Erythroblast (primary cell): ENCODE measurements around the gene DDN.

Experiments used
- DNase-seq, 2 experiments: peaks; one replicate each; lab custom pipeline; 2025; lab: John Stamatoyannopoulos, UW
- GATA1 ChIP-seq: IDR thresholded peaks from 2 replicates; pipeline ENCODE4 v1.6.1; 2011; ENCODE audit warnings: low read depth, mild to moderate bottlenecking, control low read depth, low read length, moderate library complexity
- POLR2A ChIP-seq: IDR thresholded peaks from 2 replicates; pipeline ENCODE4 v1.6.1; 2011; ENCODE audit warnings: mild to moderate bottlenecking, low read length

DDN gene

GRCh38 chr12:49037111-49037946, 38.2 kb upstream of the DDN start:
- no peak for DNase-seq

GRCh38 chr12:49036029-49036428, 36.9 kb upstream of the DDN start:
- TF ChIP-seq POLR2A (no peak), GATA1 (no peak)
- no peak for DNase-seq

More at GRCh38 chr12:49037111-49037946, 38.2 kb upstream of the DDN start:
- no peak for TF ChIP-seq GATA1
- TF ChIP-seq POLR2A, result no peak

GRCh38 chr12:49034286-49034622, 35.1 kb upstream of the DDN start:
- DNase-seq, result no peak
- TF ChIP-seq POLR2A (no peak), GATA1 (no peak)

GRCh38 chr12:49033611-49034285, 34.6 kb upstream of the DDN start:
- TF ChIP-seq POLR2A (no peak), GATA1 (no peak)
- DNase-seq, result no peak

- no peak for DNase-seq
- TF ChIP-seq GATA1 (no peak), POLR2A (no peak)
These were observed 33.7 kb upstream of the DDN start for GRCh38 chr12:49032679-49033447.

DNA sequence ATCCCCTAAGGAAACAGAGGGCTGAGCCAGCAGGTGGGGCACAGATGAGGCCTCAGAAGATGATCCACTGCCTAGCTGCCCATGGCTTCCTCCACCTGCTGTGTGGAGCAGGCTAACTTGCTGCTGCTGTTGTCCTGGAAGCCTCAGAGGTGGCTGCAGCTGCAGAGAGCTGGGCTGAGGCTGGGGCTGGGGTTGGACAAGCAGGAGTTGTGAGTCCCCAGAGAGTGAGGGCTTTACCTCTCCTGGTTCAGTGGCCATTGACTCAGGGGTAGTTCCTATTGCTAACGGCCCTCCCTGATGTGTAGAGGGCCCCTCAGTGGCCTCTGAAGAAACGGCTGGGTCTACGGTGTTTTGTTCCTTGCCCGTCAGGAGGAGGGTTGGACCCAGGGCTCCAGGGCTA, 33.1 kb upstream of the DDN start:
- TF ChIP-seq POLR2A, result no peak
- TF ChIP-seq GATA1, result no peak
- no peak for DNase-seq

DNA sequence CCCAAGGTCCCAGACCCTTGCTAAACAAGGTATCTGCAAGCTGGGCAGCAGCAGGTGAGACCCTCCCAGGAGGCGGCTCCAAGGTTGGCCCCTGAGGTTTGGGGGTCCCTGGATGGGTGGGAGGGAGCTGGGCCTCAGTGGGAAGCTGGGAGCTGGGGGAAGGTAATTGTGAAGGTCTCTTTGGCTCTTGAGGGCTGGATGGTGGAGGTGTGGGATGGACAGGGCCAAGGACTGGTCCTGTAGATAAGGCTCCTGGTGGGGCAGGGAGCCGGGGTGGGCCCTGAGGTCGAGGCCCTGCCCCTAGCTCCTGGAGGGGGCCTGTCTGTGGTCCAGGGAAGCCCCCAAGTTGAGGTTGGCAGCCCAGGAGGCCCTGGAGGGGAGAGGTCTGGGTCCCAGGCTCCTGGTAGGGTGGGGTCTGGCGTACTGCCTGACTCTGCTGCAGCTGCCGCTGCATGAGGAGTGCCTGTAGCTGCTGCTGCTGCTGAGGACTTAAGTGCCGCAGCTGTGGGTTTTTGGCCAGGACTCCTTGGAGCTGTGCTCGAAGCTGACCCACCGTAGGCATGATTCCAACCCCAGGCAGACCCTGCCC, 32.5 kb upstream of the DDN start:
- no peak for TF ChIP-seq POLR2A
- TF ChIP-seq GATA1, result no peak
- no peak for DNase-seq

GRCh38 chr12:49030714-49031572, 31.8 kb upstream of the DDN start:
- DNase-seq, result no peak

DNA sequence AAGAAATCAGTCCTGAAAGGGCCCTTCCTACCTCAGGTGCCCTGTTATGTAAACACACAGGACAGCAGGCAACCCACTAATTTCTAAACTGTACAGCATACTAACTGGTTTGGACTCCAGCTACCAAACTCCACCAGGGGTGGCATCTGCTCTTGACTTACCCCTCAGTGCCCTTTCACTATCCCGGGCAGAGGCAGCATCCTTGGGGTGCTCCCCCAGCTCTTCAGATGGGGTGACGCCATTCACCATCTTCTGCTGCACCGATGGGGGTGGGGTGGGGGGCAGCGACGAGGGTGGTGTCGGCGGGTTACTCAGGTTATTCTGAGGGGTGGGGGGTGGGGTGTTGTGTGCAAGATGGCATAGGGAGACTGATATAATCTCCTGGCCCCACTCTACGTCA, 30.9 kb upstream of the DDN start:
- no peak for DNase-seq
- TF ChIP-seq GATA1 (no peak), POLR2A (no peak)

More at GRCh38 chr12:49030714-49031572, 31.8 kb upstream of the DDN start:
- TF ChIP-seq GATA1, result no peak
- no peak for TF ChIP-seq POLR2A

- TF ChIP-seq GATA1 (no peak), POLR2A (no peak)
- DNase-seq, result no peak
These were observed 29.6 kb upstream of the DDN start for GRCh38 chr12:49028666-49029275.

- no peak for DNase-seq
- TF ChIP-seq POLR2A, result no peak
- TF ChIP-seq GATA1, result no peak
These were observed 28.8 kb upstream of the DDN start for GRCh38 chr12:49027846-49028555.
